Right hindlimb (tissue), 1 donor: ENCODE data around the gene CNTNAP5.

Source experiments
- DNase-seq: peaks from one replicate; pipeline ENCODE4 v3.0.0-alpha.2; 2018

Gene CNTNAP5

GRCh38 chr2:124646166-124646815, 621.2 kb downstream of the CNTNAP5 start:
- no peak for DNase-seq

GRCh38 chr2:124647245-124647644, 622.2 kb downstream of the CNTNAP5 start:
- DNase-seq = no peak

- no peak for DNase-seq
Measured at GRCh38 chr2:124647663-124648062, 622.6 kb downstream of the CNTNAP5 start.

GRCh38 chr2:124649001-124649400, 623.9 kb downstream of the CNTNAP5 start:
- DNase-seq = no peak

- no peak for DNase-seq
Measured at GRCh38 chr2:124652099-124652498, 627.0 kb downstream of the CNTNAP5 start.

GRCh38 chr2:124658373-124658772, 633.3 kb downstream of the CNTNAP5 start:
- no peak for DNase-seq

- DNase-seq = no peak
Measured at GRCh38 chr2:124661558-124661957, 636.5 kb downstream of the CNTNAP5 start.

- DNase-seq = no peak
Measured at GRCh38 chr2:124662946-124663644, 638.0 kb downstream of the CNTNAP5 start.

- DNase-seq = no peak
Measured at GRCh38 chr2:124663645-124663997, 638.5 kb downstream of the CNTNAP5 start.

- DNase-seq = no peak
Measured at GRCh38 chr2:124664363-124664762, 639.3 kb downstream of the CNTNAP5 start.

- no peak for DNase-seq
Measured at GRCh38 chr2:124666976-124667375, 641.9 kb downstream of the CNTNAP5 start.

GRCh38 chr2:124668161-124668560, 643.1 kb downstream of the CNTNAP5 start:
- DNase-seq = no peak

- DNase-seq = no peak
Measured at GRCh38 chr2:124670187-124670586, 645.1 kb downstream of the CNTNAP5 start.

- no peak for DNase-seq
Measured at GRCh38 chr2:124678043-124678442, 653.0 kb downstream of the CNTNAP5 start.

GRCh38 chr2:124683536-124684428, 658.7 kb downstream of the CNTNAP5 start:
- DNase-seq = no peak

GRCh38 chr2:124689348-124689747, 664.3 kb downstream of the CNTNAP5 start:
- no peak for DNase-seq

GRCh38 chr2:124692216-124692615, 667.1 kb downstream of the CNTNAP5 start:
- DNase-seq = no peak

- no peak for DNase-seq
Measured at GRCh38 chr2:124692707-124693106, 667.6 kb downstream of the CNTNAP5 start.

GRCh38 chr2:124693156-124693555, 668.1 kb downstream of the CNTNAP5 start:
- no peak for DNase-seq

GRCh38 chr2:124698979-124699565, 674.0 kb downstream of the CNTNAP5 start:
- no peak for DNase-seq

- DNase-seq = no peak
Measured at GRCh38 chr2:124702777-124703176, 677.7 kb downstream of the CNTNAP5 start.

- DNase-seq = no peak
Measured at GRCh38 chr2:124704071-124704925, 679.2 kb downstream of the CNTNAP5 start.
